Activated CD4-positive, alpha-beta T cell treated with anti-CD3 and anti-CD28 coated beads, Interleukin-10, Interleukin-2, amounts not matched to agents 100 ng/mL and 50 ng/mL, durations not matched to agents 16 hours and 8 hours (primary cell): Measurements from ENCODE around the gene BAK1.
"Not testable (repeated sequence)": the region's sequence is repeated elsewhere in the genome, so short reads cannot be mapped to it uniquely, and the experiment has no call there.

Experiments
- DNase-seq: peaks from one replicate; pipeline ENCODE4 v3.0.0-alpha.2; 2020

The BAK1 gene

GRCh38 chr6:33585403-33586107, 5.5 kb upstream of the BAK1 start:
- DNase-seq: peak; percentile 92

- DNase-seq: no peak
These were observed 4.8 kb upstream of the BAK1 start for GRCh38 chr6:33584700-33585402.

GRCh38 chr6:33583591-33584155, 3.6 kb upstream of the BAK1 start:
- no peak for DNase-seq

GRCh38 chr6:33581186-33581585, 1.1 kb upstream of the BAK1 start:
- DNase-seq: no peak

- DNase-seq: peak; percentile 71
These were observed 1.5 kb downstream of the BAK1 start for GRCh38 chr6:33578588-33579011.

- no peak for DNase-seq
These were observed 1.9 kb downstream of the BAK1 start for GRCh38 chr6:33578164-33578563.

GRCh38 chr6:33577718-33578117, 2.4 kb downstream of the BAK1 start:
- no peak for DNase-seq

GRCh38 chr6:33577106-33577535, 3.0 kb downstream of the BAK1 start:
- DNase-seq: peak; percentile 38

GRCh38 chr6:33576668-33577067, 3.4 kb downstream of the BAK1 start:
- DNase-seq: no peak

GRCh38 chr6:33575211-33575610, 4.9 kb downstream of the BAK1 start:
- DNase-seq: no peak

- DNase-seq: no peak
These were observed 8.3 kb downstream of the BAK1 start for GRCh38 chr6:33571637-33572316.

GRCh38 chr6:33570806-33571636, 9.1 kb downstream of the BAK1 start:
- DNase-seq: peak; percentile 97

GRCh38 chr6:33568826-33569570, 11.1 kb downstream of the BAK1 start:
- no peak for DNase-seq

- no peak for DNase-seq
These were observed 12.2 kb downstream of the BAK1 start for GRCh38 chr6:33567836-33568235.

GRCh38 chr6:33566182-33567084, 13.6 kb downstream of the BAK1 start:
- no peak for DNase-seq

- DNase-seq: no peak
These were observed 21.3 kb downstream of the BAK1 start for GRCh38 chr6:33558801-33559200.

- no peak for DNase-seq
These were observed 22.7 kb downstream of the BAK1 start for GRCh38 chr6:33557376-33557775.

GRCh38 chr6:33552883-33553282, 27.2 kb downstream of the BAK1 start:
- DNase-seq: not testable (repeated sequence)

GRCh38 chr6:33552252-33552651, 27.8 kb downstream of the BAK1 start:
- DNase-seq: no peak

GRCh38 chr6:33551538-33551937, 28.5 kb downstream of the BAK1 start:
- DNase-seq: no peak

GRCh38 chr6:33549896-33550295, 30.2 kb downstream of the BAK1 start:
- DNase-seq: no peak
